Measurements from ENCODE around the gene PARP2.

The PARP2 gene

GRCh38 chr14:20329355-20329754, 14.1 kb upstream of the PARP2 start:
- H3K4me1 ChIP-seq (ENCODE audit: control insufficient read depth in 1 of 2, insufficient read depth in 1 of 2, low read depth in 1 of 2, low read length in 1 of 2) = peaks cover 11 to 18% of the 10 kb centered on the region in 2 experiments
- no peaks in the 10 kb centered on the region for H3K27me3 ChIP-seq
- no peak overlapping the region for H3K27ac ChIP-seq
- TF ChIP-seq CTCF (IDR thresholded peaks at IDR 0.05) = no peak
- no peaks in the 10 kb centered on the region for H3K9me3 ChIP-seq
- no peak overlapping the region for H3K4me3 ChIP-seq (ENCODE audit: low read depth in 1 of 2, low read length in 1 of 2)
- H3K36me3 ChIP-seq = no peaks in the 10 kb centered on the region

- H3K9me3 ChIP-seq = no peaks in the 10 kb centered on the region
- no peaks in the 10 kb centered on the region for H3K36me3 ChIP-seq
- no peak overlapping the region for H3K27ac ChIP-seq
- no peak for TF ChIP-seq CTCF (IDR thresholded peaks at IDR 0.05)
- H3K27me3 ChIP-seq = no peaks in the 10 kb centered on the region
- H3K4me3 ChIP-seq (ENCODE audit: low read depth in 1 of 2, low read length in 1 of 2) = no peak overlapping the region
- H3K4me1 ChIP-seq (ENCODE audit: control insufficient read depth in 1 of 2, insufficient read depth in 1 of 2, low read depth in 1 of 2, low read length in 1 of 2) = peaks cover 11 to 18% of the 10 kb centered on the region in 2 experiments
Measured at GRCh38 chr14:20331053-20331613, 12.3 kb upstream of the PARP2 start.

GRCh38 chr14:20332431-20332787, 11.0 kb upstream of the PARP2 start:
- peaks cover 11 to 14% of the 10 kb centered on the region in 2 experiments for H3K4me1 ChIP-seq (ENCODE audit: control insufficient read depth in 1 of 2, insufficient read depth in 1 of 2, low read depth in 1 of 2, low read length in 1 of 2)
- H3K27ac ChIP-seq = no peak overlapping the region
- no peak for TF ChIP-seq CTCF (IDR thresholded peaks at IDR 0.05)
- H3K9me3 ChIP-seq = no peaks in the 10 kb centered on the region
- H3K36me3 ChIP-seq = no peaks in the 10 kb centered on the region
- H3K27me3 ChIP-seq = no peaks in the 10 kb centered on the region
- peak overlapping the region; percentile 53 to 66 for H3K4me3 ChIP-seq (ENCODE audit: low read depth in 1 of 2, low read length in 1 of 2)

GRCh38 chr14:20332788-20333493, 10.5 kb upstream of the PARP2 start, which contains the start of gene CCNB1IP1:
Gene CCNB1IP1 (minus strand): TSS chr14:20333279. CDS start chr14:20316523, 16,756 bp downstream.
- TF ChIP-seq CTCF (IDR thresholded peaks at IDR 0.05) = no peak
- peak within 1 kb of the TSS; percentile 53 to 66 for H3K4me3 ChIP-seq (ENCODE audit: low read depth in 1 of 2, low read length in 1 of 2)
- H3K27me3 ChIP-seq = no peaks in the 10 kb centered on the region
- no peaks in the 10 kb centered on the region for H3K36me3 ChIP-seq
- no peaks in the 10 kb centered on the region for H3K9me3 ChIP-seq
- H3K4me1 ChIP-seq (ENCODE audit: control insufficient read depth in 1 of 2, insufficient read depth in 1 of 2, low read depth in 1 of 2, low read length in 1 of 2) = peaks cover 11 to 13% of the 10 kb centered on the region in 2 experiments
- peak within 1 kb of the TSS; percentile 23 for H3K27ac ChIP-seq

GRCh38 chr14:20333494-20333841, 10.0 kb upstream of the PARP2 start:
- TF ChIP-seq CTCF (IDR thresholded peaks at IDR 0.05) = no peak
- H3K4me3 ChIP-seq (ENCODE audit: low read depth in 1 of 2, low read length in 1 of 2) = peak overlapping the region; percentile 53 to 66
- peaks cover 11 to 13% of the 10 kb centered on the region in 2 experiments for H3K4me1 ChIP-seq (ENCODE audit: control insufficient read depth in 1 of 2, insufficient read depth in 1 of 2, low read depth in 1 of 2, low read length in 1 of 2)
- no peak overlapping the region for H3K27ac ChIP-seq
- H3K9me3 ChIP-seq = no peaks in the 10 kb centered on the region
- no peaks in the 10 kb centered on the region for H3K36me3 ChIP-seq
- no peaks in the 10 kb centered on the region for H3K27me3 ChIP-seq

Measured in neutrophil (primary cell).